HG02852 (cell line): ENCODE results near the gene PDZD7.
"Not testable (repeated sequence)": the region's sequence is repeated elsewhere in the genome, so short reads cannot be mapped to it uniquely, and the experiment has no call there.

ENCODE experiments used
- ATAC-seq: cut with Tn5 transposase; IDR thresholded peaks from one replicate; pipeline ENCODE4 v1.9.1; 2021; ENCODE audit warnings: mild to moderate bottlenecking, moderate library complexity; ENCODE audit not compliant: unreplicated experiment

Gene PDZD7

GRCh38 chr10:100985336-100985735 is 45.6 kb downstream of the PDZD7 start:
- no peak for ATAC-seq

DNA sequence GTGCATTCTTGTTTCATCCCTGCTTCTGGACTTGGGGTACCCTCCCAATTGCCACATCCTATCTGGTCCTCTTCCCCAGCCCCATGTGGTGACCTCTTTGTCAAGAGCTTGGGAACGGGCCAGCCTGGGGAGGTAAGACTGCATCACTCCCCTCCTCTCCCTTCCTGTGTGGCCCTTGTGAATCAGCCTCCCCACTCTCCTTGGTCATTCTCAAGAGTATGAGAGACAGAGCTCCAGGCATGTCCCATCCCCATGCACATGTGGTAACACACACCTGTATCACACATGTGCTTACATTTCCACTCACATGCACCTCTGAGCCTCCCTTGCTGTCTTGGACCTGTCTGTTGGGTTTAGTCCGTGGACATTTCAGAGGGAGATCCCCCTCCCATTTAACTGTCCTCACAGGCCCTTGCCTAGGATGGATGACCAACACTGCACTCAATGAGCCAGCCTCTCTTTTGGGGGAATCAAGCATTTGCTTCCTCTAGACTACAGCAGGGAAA is 46.2 kb downstream of the PDZD7 start:
- no peak for ATAC-seq

DNA sequence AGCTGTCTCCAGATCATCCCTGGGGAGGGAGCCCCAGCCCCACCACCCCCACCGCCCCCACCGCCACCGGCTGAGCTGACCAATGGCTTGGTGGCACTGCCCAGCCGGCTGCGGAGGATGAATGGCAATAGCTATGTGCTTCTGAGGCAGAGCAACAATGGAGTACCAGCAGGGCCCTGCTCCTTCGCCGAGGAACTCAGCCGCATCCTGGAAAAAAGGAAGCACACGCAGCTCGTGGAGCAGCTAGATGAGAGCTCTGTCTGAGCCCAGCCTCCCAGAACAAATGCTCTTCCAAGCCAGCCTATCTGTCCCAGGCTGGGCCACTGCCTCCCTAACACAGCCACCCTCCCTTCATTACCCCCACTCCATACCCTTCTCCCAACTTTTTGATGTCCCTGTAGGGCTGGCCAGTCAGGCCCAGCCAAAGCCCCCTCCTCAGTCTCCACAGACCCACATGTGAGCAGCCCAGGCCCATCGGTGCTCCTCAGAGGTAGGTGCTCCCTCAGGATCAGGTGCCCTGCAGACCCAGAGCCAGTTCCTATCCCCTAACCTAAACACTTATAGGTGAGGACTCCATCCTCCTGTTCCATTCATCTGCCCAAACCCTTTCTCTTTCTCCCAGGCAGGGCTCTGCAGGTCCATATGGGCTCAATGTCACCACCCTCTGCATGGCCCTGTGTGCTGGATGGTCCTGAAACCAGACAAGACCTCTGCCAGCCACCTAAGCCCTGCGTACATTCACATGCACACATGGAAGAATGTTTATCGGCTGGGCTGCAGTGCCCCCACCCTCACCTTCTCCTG is 46.9 kb downstream of the PDZD7 start:
- no peak for ATAC-seq

DNA sequence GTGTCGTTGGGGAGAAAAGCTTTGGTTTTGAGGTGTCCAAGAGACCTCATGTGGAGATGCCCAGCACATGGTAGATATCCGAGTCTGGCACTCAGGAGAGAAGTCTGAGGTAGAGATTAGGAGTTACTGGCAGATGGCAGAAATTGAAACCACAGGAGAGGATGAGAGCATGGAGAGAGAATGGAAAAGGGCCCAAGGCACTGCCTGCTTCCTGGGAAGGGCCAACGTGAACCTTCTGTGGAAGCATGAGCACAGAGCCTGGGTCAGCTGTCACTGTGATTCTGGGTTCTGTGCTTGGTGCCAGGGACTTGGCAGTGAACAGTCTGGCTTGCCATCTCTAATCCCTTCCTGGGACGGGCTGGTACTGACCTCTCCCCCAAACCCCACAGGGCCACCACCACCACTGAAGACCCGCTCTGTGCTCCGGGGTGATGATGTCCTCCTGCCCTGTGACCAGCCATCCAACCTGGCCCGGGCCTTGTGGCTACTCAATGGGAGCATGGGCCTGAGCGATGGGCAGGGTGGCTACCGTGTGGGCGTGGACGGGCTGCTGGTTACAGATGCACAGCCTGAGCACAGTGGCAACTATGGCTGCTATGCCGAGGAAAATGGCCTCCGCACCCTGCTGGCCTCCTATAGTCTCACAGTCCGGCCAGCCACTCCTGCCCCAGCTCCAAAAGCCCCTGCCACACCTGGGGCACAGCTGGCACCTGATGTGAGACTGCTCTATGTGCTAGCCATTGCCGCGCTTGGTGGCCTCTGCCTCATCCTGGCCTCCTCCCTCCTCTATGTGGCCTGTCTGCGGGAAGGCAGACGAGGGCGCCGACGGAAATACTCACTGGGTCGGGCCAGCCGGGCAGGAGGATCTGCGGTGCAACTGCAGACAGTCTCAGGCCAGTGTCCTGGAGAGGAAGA is 47.8 kb downstream of the PDZD7 start:
- ATAC-seq, result no peak

GRCh38 chr10:100981178-100981772 is 49.7 kb downstream of the PDZD7 start:
- no peak for ATAC-seq

GRCh38 chr10:100980711-100981110 is 50.2 kb downstream of the PDZD7 start:
- ATAC-seq, result no peak

- no peak for ATAC-seq
These were observed 50.6 kb downstream of the PDZD7 start for GRCh38 chr10:100980311-100980710.

DNA sequence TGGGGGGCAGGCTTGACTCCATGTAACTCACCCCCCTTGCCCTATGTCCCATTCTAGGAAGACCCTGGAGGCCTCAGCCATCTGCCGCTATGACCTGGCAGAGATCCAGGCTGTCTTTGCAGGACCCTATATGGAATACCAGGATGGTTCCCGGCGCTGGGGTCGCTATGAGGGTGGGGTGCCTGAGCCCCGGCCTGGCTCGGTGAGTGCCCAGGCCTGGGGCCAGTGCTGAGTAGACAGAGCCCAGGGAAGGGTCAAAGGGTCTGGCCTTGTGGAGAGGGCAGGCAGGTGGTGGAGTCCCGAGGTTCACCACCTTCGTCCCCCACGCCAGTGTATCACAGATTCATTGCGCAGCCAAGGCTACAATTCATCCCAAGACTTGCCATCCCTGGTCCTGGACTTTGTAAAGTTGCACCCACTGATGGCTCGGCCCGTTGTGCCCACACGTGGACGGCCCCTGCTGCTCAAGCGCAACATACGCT is 51.1 kb downstream of the PDZD7 start:
- no peak for ATAC-seq

DNA sequence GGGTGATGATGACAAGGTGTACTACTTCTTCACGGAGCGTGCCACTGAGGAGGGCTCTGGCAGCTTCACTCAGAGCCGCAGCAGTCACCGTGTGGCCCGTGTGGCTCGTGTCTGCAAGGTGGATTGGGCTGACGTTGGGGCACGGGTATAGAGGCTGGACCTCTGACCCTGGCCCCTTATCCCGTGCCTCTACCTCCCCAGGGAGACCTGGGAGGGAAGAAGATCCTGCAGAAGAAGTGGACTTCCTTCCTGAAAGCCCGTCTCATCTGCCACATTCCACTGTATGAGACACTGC is 52.1 kb downstream of the PDZD7 start:
- no peak for ATAC-seq

- no peak for ATAC-seq
These were observed 52.6 kb downstream of the PDZD7 start for GRCh38 chr10:100978121-100978900.

- ATAC-seq, result no peak
These were observed 53.5 kb downstream of the PDZD7 start for GRCh38 chr10:100977436-100977835.

GRCh38 chr10:100976906-100977305 is 54.0 kb downstream of the PDZD7 start:
- ATAC-seq, result no peak

DNA sequence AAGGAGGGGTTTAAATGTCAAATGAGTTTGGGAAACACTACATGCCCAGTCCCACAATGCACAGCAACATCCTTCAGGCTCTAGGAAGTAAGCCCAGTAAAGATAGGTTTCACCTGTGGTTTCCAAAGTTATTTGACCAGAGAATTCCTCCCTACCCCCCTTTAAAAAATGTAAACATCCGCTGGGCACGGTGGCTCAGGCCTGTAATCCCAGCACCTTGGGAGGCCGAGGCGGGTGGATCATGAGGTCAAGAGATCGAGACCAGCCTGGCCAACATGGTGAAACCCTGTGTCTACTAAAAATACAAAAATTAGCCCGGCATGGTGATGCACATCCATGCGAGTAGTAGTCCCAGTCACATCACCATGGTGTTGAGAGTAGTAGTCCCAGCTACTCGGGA is 55.5 kb downstream of the PDZD7 start:
- ATAC-seq, result not testable (repeated sequence)

GRCh38 chr10:100972904-100973535 is 57.9 kb downstream of the PDZD7 start:
- no peak for ATAC-seq

GRCh38 chr10:100972115-100972903 is 58.6 kb downstream of the PDZD7 start:
- no peak for ATAC-seq

GRCh38 chr10:100970914-100971811 is 59.8 kb downstream of the PDZD7 start:
- ATAC-seq, result no peak

- ATAC-seq, result no peak
These were observed 60.6 kb downstream of the PDZD7 start for GRCh38 chr10:100970076-100970913.
